GM20000 (cell line): ENCODE measurements around the gene TAL1.

Source experiments
- DNase-seq: peaks from one replicate; pipeline ENCODE4 v3.0.0; 2012; ENCODE audit warnings: low spot score
- CTCF ChIP-seq: IDR thresholded peaks from 2 replicates; pipeline ENCODE4 v1.5.1; 2012; ENCODE audit warnings: mild to moderate bottlenecking, control low read depth; ENCODE audit errors: extremely low read depth, missing control alignments

Gene TAL1

GRCh38 chr1:47179017-47179987 lies 52.7 kb downstream of the TAL1 start:
- DNase-seq = peak; percentile 85
- peak; percentile 92 for TF ChIP-seq CTCF

GRCh38 chr1:47178654-47179016 lies 53.4 kb downstream of the TAL1 start:
- DNase-seq = no peak

GRCh38 chr1:47178020-47178419 lies 54.0 kb downstream of the TAL1 start:
- no peak for DNase-seq
- TF ChIP-seq CTCF = no peak

More at GRCh38 chr1:47178654-47179016, 53.4 kb downstream of the TAL1 start:
- TF ChIP-seq CTCF = no peak

GRCh38 chr1:47175227-47175934 lies 56.6 kb downstream of the TAL1 start:
- peak; percentile 72 for DNase-seq
- peak; percentile 96 for TF ChIP-seq CTCF

- DNase-seq = no peak
- TF ChIP-seq CTCF = no peak
Observed at GRCh38 chr1:47174656-47175020, 57.4 kb downstream of the TAL1 start.

GRCh38 chr1:47172782-47173181 lies 59.2 kb downstream of the TAL1 start:
- DNase-seq = no peak
- TF ChIP-seq CTCF = no peak
